ENCODE measurements around the gene MUC20. TPM values are rescaled to one million over a fixed set of nuclear protein-coding genes. Genes with fewer than 3 reads are reported as not detected.
"Not testable (repeated sequence)": the region's sequence is repeated elsewhere in the genome, so short reads cannot be mapped to it uniquely, and the experiment has no call there.

Gene MUC20
- 5.3 and 5.4 TPM in 2 replicates for total RNA-seq

- intact Hi-C loops (cut with micrococcal nuclease): not testable (repeated sequence)
These were observed at the start of gene MUC20 for GRCh38 chr3:195720831-195721506. Gene MUC20 (plus strand): TSS chr3:195720978. CDS start chr3:195721008, 30 bp downstream.

GRCh38 chr3:195671283-195671682 is 49.5 kb upstream of the MUC20 start:
- intact Hi-C loops (cut with micrococcal nuclease): not testable (repeated sequence)

- intact Hi-C loops (cut with micrococcal nuclease): not testable (repeated sequence)
These were observed 47.1 kb upstream of the MUC20 start for GRCh38 chr3:195673711-195674110.

GRCh38 chr3:195678391-195679015 is 42.3 kb upstream of the MUC20 start:
- intact Hi-C loops (cut with micrococcal nuclease): not testable (repeated sequence)

GRCh38 chr3:195680690-195681089 is 40.1 kb upstream of the MUC20 start:
- intact Hi-C loops (cut with micrococcal nuclease): loop anchor here (10.0 kb wide), 1 partner anchor 284 kb away; no protein-coding TSS in a partner anchor

GRCh38 chr3:195681458-195682103 is 39.2 kb upstream of the MUC20 start:
- intact Hi-C loops (cut with micrococcal nuclease): loop anchor here (10.0 kb wide), 1 partner anchor 283 kb away; no protein-coding TSS in a partner anchor

- intact Hi-C loops (cut with micrococcal nuclease): loop anchor here (10.0 kb wide), 1 partner anchor 283 kb away; no protein-coding TSS in a partner anchor
These were observed 38.6 kb upstream of the MUC20 start for GRCh38 chr3:195682104-195682742.

- intact Hi-C loops (cut with micrococcal nuclease): loop anchor here (10.0 kb wide), 1 partner anchor 281 kb away; no protein-coding TSS in a partner anchor
These were observed 36.9 kb upstream of the MUC20 start for GRCh38 chr3:195683722-195684526.

- intact Hi-C loops (cut with micrococcal nuclease): loop anchor here (10.0 kb wide), 1 partner anchor 280 kb away; no protein-coding TSS in a partner anchor
These were observed 36.1 kb upstream of the MUC20 start for GRCh38 chr3:195684527-195685257.

GRCh38 chr3:195686537-195687208 is 34.1 kb upstream of the MUC20 start:
- intact Hi-C loops (cut with micrococcal nuclease): loop anchor here (1.0 to 10.0 kb wide), 2 partner anchors 18 to 278 kb away; no protein-coding TSS in a partner anchor

- intact Hi-C loops (cut with micrococcal nuclease): loop anchor here (1.0 to 10.0 kb wide), 2 partner anchors 17 to 278 kb away; no protein-coding TSS in a partner anchor
These were observed 33.5 kb upstream of the MUC20 start for GRCh38 chr3:195687209-195687760.

- intact Hi-C loops (cut with micrococcal nuclease): loop anchor here (10.0 kb wide), 1 partner anchor 276 kb away; no protein-coding TSS in a partner anchor
These were observed 32.2 kb upstream of the MUC20 start for GRCh38 chr3:195688471-195689183.

- intact Hi-C loops (cut with micrococcal nuclease): loop anchor here (10.0 kb wide), 1 partner anchor 275 kb away; no protein-coding TSS in a partner anchor
These were observed 31.4 kb upstream of the MUC20 start for GRCh38 chr3:195689184-195690070.

- intact Hi-C loops (cut with micrococcal nuclease): no loop called here
These were observed 29.8 kb upstream of the MUC20 start for GRCh38 chr3:195690951-195691350.

- intact Hi-C loops (cut with micrococcal nuclease): not testable (repeated sequence)
These were observed 29.0 kb upstream of the MUC20 start for GRCh38 chr3:195691596-195692353.

- intact Hi-C loops (cut with micrococcal nuclease): no loop called here
These were observed 28.5 kb upstream of the MUC20 start for GRCh38 chr3:195692354-195692685.
